Esophagus mucosa (tissue), 1 donor: ENCODE measurements around the gene KIAA1191. TPM values are rescaled to one million over a fixed set of nuclear protein-coding genes. Genes with fewer than 3 reads are reported as not detected.
"Not testable (repeated sequence)": the region's sequence is repeated elsewhere in the genome, so short reads cannot be mapped to it uniquely, and the experiment has no call there.

Experiments
- ATAC-seq: fragments of 200-7000 bp; cut with Tn5 transposase; one replicate; pipeline ENCODE4 v1.9.1; 2020
- total RNA-seq: library from RNA; stranded (reverse); gene quantifications from one replicate; pipeline ENCODE4 v1.2.4, GENCODE V29; 2023
- donor health status: DM: yes; HTN: yes; CAD: no.

The KIAA1191 gene
- total RNA-seq = 58.8 TPM

GRCh38 chr5:176361437-176362232 is at the start of gene KIAA1191:
Gene KIAA1191 (minus strand): TSS chr5:176361764. CDS start chr5:176359508, 2,256 bp downstream.
- ATAC-seq = peak; percentile 93

GRCh38 chr5:176410486-176411180 is 49.1 kb upstream of the KIAA1191 start:
- peak; percentile 61 for ATAC-seq

- no peak for ATAC-seq
These were observed 48.2 kb upstream of the KIAA1191 start for GRCh38 chr5:176409765-176410164.

- ATAC-seq = no peak
These were observed 47.0 kb upstream of the KIAA1191 start for GRCh38 chr5:176408590-176408989.

GRCh38 chr5:176408252-176408573 is 46.6 kb upstream of the KIAA1191 start:
- ATAC-seq = not testable (repeated sequence)

- no peak for ATAC-seq
These were observed 46.1 kb upstream of the KIAA1191 start for GRCh38 chr5:176407456-176408251.

GRCh38 chr5:176406436-176407052 is 45.0 kb upstream of the KIAA1191 start:
- peak; percentile 50 for ATAC-seq

GRCh38 chr5:176405656-176406435 is 44.3 kb upstream of the KIAA1191 start:
- ATAC-seq = no peak

GRCh38 chr5:176401281-176402205 is 40.0 kb upstream of the KIAA1191 start:
- ATAC-seq = peak; percentile 17

GRCh38 chr5:176400382-176401156 is 39.0 kb upstream of the KIAA1191 start:
- peak; percentile 80 for ATAC-seq

GRCh38 chr5:176397736-176398420 is 36.3 kb upstream of the KIAA1191 start:
- ATAC-seq = no peak

GRCh38 chr5:176396330-176396729 is 34.8 kb upstream of the KIAA1191 start:
- ATAC-seq = no peak

- no peak for ATAC-seq
These were observed 33.5 kb upstream of the KIAA1191 start for GRCh38 chr5:176394881-176395675.

GRCh38 chr5:176394096-176394495 is 32.5 kb upstream of the KIAA1191 start:
- no peak for ATAC-seq

- no peak for ATAC-seq
These were observed 31.0 kb upstream of the KIAA1191 start for GRCh38 chr5:176392526-176392925.

GRCh38 chr5:176391999-176392398 is 30.4 kb upstream of the KIAA1191 start:
- ATAC-seq = no peak

GRCh38 chr5:176391479-176391878 is 29.9 kb upstream of the KIAA1191 start:
- ATAC-seq = no peak
